Measurements from ENCODE around the gene MAST2.
"Not testable (repeated sequence)": the region's sequence is repeated elsewhere in the genome, so short reads cannot be mapped to it uniquely, and the experiment has no call there.

Gene MAST2

DNA sequence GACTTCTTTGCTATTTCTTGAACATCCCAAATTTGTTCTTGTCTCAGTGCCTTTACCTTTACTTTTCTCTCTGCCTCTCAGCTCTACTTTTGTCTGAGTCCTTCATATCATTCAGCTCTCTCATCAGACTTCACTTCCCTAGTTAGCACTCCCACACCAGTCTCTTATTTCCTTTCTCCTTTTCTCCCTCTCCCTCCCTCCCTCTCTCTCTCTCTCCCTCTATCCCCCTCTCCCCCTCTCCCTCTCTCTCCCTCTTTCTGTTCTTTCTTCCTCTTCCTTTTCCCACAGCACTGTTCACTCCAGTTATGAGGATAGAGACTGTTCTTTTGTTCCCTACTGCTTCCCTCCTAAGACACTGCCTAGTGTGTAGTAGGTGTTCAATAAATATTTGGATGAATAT lies 154.9 kb downstream of the MAST2 start:
- ATAC-seq = no peak
- no peak for DNase-seq
- no peak overlapping the region for H3K4me3 Mint-ChIP-seq
- H3K4me1 Mint-ChIP-seq = no peaks in the 10 kb centered on the region
- H3K9me3 Mint-ChIP-seq = no peaks in the 10 kb centered on the region
- no peak overlapping the region for H3K27ac Mint-ChIP-seq
- no peaks in the 10 kb centered on the region for H3K27me3 Mint-ChIP-seq

DNA sequence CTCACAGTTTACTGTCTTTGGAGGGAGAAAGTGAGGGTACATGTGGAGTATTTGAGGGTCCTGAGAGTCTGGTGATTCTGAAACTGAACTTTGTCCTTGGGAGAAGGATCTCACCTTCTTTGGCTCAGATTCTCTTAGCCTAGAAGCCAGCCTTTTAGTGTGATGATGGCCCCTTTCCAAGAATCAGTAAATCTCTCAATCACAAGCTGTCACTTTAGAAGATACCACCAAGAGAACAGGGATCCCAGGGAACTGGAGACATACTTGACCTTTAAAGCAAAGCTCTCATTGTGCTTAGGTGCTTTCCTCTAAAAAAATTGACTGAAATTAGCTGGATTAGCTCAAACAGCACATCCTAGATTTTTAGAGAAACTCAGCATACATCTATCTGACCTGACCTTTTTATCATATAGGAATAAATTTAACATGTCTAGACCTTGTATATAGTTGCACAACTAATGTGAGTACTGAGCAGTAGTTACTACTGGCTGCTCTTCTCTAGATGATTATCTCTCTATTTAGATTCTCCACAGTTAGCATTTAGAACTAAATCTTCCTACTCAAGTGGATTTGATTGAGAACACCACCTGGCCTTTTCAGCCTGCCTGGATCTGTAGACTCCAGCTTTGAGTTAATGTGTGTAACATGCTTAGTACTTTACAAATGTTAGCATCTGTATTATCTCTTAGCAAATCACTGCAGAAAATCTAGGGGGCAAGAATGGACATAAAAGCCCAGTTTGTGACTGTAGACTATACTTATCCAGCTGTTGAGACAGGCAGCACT lies 157.7 kb downstream of the MAST2 start:
- Mint-ChIP-seq H3K9me3 (no peaks in the 10 kb centered on the region), H3K27me3 (no peaks in the 10 kb centered on the region), H3K4me1 (no peaks in the 10 kb centered on the region), H3K4me3 (no peak overlapping the region), H3K27ac (no peak overlapping the region)
- no peak for ATAC-seq
- DNase-seq = no peak

DNA sequence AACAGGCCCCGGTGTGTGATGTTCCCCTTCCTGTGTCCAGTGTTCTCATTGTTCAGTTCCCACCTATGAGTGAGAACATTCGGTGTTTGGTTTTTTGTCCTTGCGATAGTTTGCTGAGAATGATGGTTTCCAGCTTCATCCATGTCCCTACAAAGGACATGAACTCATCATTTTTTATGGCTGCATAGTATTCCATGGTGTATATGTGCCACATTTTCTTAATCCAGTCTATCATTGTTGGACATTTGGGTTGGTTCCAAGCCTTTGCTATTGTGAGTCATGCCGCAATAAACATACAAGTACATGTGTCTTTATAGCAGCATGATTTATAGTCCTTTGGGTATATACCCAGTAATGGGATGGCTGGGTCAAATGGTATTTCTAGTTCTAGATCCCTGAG lies 158.5 kb downstream of the MAST2 start:
- H3K27ac Mint-ChIP-seq, H3K27me3 Mint-ChIP-seq, ATAC-seq, H3K4me3 Mint-ChIP-seq, DNase-seq, H3K9me3 Mint-ChIP-seq, H3K4me1 Mint-ChIP-seq: not testable (repeated sequence)

DNA sequence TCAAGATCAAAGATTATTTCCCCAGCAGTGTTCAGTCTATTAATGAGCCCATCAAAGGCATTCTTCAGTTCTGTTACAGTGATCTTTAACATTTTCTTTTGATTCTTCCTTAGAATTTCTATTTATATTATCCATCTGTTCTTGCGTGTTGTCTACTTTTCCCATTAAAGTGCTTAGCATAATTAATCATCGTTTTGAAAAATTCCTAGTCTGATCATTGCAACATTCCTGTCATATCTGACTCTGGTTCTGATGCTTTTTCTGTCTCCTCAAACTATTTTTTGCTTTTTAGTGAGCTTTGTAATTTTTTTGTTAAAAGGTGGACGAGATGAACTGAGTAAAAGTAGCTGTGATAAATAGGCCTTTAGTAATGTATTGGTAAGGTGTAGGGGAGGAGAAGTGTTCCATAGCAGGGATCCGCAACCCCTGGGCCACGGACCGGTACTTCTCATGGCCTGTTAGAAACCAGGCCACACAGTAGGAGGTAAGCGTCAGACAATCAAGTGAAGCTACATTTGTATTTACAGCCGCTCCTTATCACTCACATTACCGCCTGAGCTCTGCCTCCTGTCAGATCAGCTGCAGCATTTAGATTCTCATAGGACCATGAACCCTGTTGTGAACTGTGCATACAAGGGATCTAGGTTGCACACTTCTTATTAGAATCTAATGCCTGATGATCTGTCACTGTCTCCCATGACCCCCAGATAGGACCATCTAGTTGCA lies 165.7 kb downstream of the MAST2 start:
- H3K27ac Mint-ChIP-seq = no peak overlapping the region
- ATAC-seq = no peak
- no peaks in the 10 kb centered on the region for H3K27me3 Mint-ChIP-seq
- H3K4me1 Mint-ChIP-seq = no peaks in the 10 kb centered on the region
- no peak for DNase-seq
- no peak overlapping the region for H3K4me3 Mint-ChIP-seq
- H3K9me3 Mint-ChIP-seq = no peaks in the 10 kb centered on the region

DNA sequence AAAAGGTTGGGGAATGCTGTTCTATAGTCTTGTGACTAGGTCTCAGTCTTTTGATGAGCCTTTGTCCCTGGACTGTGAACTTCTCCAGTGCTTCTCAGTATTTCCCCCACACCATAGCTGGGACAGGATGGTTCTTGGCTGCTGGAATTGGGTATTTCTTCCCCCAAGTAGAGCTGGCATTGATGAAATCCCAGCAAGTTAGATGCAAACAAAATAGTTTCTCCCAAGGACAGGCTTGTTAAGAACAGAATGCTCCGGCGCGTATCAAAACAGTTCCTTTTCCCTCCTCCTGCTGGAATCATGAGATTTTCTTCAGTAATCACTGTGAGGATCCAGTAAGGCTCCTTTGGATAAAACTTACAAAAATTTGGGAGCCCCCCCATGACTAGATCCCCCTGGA lies 166.5 kb downstream of the MAST2 start:
- peak overlapping the region in 1 of 2 donors; percentile 8 for H3K27ac Mint-ChIP-seq
- ATAC-seq (no peak), DNase-seq (no peak)
- no peak overlapping the region for H3K4me3 Mint-ChIP-seq
- no peaks in the 10 kb centered on the region for H3K9me3 Mint-ChIP-seq
- no peaks in the 10 kb centered on the region for H3K27me3 Mint-ChIP-seq
- no peaks in the 10 kb centered on the region for H3K4me1 Mint-ChIP-seq

DNA sequence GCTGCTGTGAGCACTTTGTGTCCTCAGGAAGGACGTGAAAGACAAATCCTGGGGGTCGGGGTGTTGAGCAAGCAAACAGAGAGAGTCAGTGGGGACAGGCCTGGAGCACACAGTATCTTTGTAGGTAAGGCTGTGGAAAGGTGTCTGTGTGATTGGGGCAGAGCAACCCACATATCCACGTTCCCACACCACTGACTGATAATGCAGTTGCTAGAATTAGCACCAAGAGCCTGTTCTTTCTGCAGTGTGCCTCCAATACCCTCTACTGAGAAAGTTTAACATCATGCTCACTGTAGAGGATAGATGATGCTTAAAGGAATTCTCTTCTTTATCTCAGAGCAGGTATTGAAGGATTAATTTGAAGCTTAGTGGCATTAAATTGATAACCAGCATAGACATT lies 167.9 kb downstream of the MAST2 start:
- Mint-ChIP-seq H3K4me1 (no peaks in the 10 kb centered on the region), H3K4me3 (no peak overlapping the region), H3K27ac (no peak overlapping the region), H3K27me3 (no peaks in the 10 kb centered on the region), H3K9me3 (no peaks in the 10 kb centered on the region)
- DNase-seq (no peak), ATAC-seq (no peak)

DNA sequence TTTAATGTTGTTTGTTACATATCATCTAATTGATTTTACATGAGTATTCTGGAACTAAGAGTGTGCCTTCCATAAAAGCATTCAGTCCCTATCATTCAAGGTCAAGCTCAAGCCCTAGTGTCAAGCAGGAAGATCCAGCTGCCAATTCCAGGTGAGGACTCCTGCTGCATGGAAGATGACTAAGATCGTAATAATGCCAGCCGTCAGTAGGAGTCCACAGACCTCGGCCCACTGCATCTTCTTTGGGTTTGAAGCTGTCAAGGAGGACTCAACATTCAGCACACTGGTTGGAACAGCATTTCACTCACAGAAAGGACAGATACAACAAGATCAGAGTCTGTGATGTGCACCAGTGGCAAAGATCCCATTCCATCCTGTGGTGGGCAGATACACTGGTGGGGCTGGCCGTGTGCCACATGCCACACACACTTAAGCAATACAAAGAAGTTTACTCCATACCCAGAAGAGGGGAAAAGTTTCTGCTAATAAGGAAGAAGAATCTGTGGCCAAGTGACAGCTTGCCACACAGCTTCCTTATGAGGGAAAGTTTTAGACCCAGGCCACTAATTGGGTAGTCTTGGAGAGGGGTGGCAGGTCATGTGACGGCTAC lies 168.6 kb downstream of the MAST2 start:
- ATAC-seq (no peak), DNase-seq (no peak)
- Mint-ChIP-seq H3K27ac (no peak overlapping the region), H3K4me1 (no peaks in the 10 kb centered on the region), H3K9me3 (no peaks in the 10 kb centered on the region), H3K27me3 (no peaks in the 10 kb centered on the region), H3K4me3 (no peak overlapping the region)

DNA sequence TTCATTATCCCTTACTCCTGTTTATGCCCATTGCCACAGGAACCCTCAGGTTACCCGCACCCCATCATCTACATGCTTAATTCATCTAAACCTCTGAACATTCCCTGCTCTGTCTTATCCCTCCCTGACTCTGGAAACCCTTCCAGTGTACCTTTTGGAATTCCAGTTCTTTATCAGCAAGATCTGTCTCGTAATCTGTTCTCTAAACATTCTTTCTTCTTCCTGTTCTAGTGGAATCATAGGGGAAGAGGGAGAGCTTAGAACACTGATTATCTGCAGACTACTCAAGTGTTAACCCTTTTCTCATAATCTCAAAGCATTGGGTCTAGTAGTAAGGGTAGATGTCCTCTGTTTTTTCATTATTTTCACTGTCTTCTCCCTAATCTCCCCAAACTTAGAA lies 169.2 kb downstream of the MAST2 start:
- no peaks in the 10 kb centered on the region for H3K27me3 Mint-ChIP-seq
- H3K4me3 Mint-ChIP-seq = no peak overlapping the region
- no peaks in the 10 kb centered on the region for H3K4me1 Mint-ChIP-seq
- H3K27ac Mint-ChIP-seq = no peak overlapping the region
- DNase-seq (no peak), ATAC-seq (no peak)
- no peaks in the 10 kb centered on the region for H3K9me3 Mint-ChIP-seq

DNA sequence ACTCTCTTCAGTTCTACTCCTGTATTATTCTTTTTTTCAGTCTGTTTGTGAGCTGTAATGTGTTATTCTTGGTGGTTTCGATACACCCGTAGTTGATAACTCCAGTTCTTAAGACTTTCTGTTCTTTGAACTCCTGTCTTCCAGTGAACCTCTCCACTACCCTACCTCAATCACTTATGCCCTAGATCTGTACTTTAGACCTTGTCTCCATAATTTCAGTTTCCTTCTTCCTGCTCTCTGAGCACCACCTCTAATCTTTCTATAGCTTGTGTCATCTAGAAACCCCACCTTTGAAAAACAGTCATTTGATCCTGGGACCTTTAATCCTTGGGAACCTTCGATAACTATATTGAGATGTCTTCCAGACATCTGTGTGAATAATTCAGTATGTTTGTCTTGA lies 169.7 kb downstream of the MAST2 start:
- H3K4me3 Mint-ChIP-seq = no peak overlapping the region
- ATAC-seq (no peak), DNase-seq (no peak)
- no peaks in the 10 kb centered on the region for H3K27me3 Mint-ChIP-seq
- H3K9me3 Mint-ChIP-seq = no peaks in the 10 kb centered on the region
- H3K4me1 Mint-ChIP-seq = no peaks in the 10 kb centered on the region
- no peak overlapping the region for H3K27ac Mint-ChIP-seq

DNA sequence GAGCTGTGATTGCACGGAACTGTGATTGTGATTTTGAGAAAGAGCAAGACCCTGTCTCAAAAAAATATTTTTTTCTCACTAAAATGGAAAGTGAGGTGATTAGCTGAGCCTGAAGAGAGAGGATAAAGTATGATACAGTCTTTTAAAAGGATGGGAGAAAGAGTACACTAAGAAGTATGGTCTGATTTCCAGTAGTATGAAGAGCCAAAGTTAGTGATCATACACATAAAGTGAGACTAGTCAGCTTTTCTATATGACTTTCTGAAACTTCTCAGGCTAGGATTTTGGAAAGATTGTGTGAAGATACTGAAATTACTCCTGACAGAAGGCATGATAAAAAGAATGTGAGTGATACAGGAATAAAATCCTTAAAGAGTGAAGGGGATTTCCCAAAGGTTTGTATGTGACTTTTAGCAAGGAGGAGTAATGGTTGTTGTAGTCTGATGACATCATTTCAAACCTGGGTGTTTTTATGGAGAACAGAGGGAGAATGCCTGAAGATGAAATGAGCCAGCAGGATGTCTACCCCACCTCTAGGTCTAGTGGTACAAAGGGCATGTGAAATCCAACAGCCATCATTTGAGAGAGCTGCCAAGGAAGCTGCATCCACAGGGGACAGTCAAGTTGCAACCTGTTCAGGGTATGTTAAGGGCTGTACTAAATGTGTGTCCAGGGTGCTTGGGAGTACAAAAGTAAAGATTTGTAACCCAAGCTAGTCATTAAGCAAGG lies 171.3 kb downstream of the MAST2 start:
- Mint-ChIP-seq H3K9me3 (no peaks in the 10 kb centered on the region), H3K4me1 (no peaks in the 10 kb centered on the region), H3K27ac (no peak overlapping the region), H3K27me3 (no peaks in the 10 kb centered on the region), H3K4me3 (no peak overlapping the region)
- DNase-seq (no peak), ATAC-seq (peak; percentile 64)

DNA sequence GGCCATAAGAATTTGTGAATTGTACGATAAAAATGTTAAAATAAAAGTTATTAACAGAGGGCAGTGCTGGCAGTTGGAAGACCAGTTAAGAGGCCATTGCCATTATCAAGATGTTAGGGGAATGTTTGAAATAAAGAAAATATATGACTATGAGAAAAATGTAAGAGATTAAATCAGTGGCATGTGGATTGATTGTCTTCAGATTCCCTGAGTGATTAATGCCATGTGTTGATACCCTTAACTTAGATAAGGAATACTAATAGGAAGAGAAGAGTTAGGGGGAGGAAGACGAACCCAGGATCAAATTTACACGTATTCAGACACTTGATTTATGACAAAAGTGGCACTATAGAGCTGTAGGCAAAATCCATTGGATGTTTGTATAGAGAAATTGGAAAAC lies 173.2 kb downstream of the MAST2 start:
- H3K9me3 Mint-ChIP-seq = no peaks in the 10 kb centered on the region
- no peak for ATAC-seq
- H3K4me3 Mint-ChIP-seq = no peak overlapping the region
- no peaks in the 10 kb centered on the region for H3K4me1 Mint-ChIP-seq
- DNase-seq = no peak
- no peaks in the 10 kb centered on the region for H3K27me3 Mint-ChIP-seq
- H3K27ac Mint-ChIP-seq = no peak overlapping the region

DNA sequence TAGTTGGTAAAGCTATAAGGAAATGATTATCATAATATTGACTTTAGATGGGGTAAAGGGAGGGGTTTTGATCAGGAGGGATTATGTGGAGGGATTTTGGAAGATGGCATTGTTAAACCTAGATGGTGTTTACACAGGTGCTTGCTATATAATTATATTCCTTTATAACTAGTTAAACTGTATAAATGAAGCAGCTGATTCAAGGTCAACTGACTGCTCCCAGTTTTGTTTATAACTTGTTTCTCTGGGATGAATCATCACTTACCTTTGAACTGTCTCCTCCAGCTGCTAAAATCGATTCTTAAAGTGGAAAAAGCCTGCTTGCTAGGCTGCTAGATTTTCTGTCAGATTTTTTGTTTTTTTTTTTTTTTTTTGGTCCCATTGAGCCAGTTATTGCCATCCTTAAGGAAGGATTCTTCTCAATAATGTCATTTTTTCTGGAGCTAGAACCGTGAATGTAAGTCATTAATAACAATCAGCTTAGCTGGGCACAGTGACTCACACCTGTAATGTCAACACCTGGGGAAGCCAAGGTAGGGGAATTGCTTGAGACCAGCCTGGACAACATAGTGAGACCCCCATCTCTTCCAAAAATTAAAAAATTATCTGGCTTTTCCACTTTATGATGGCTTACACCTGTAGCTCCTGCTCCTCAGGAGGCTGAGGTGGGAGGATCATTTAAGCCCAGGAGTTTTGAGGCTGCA lies 175.8 kb downstream of the MAST2 start:
- Mint-ChIP-seq H3K27ac (peak overlapping the region in 1 of 2 donors; percentile 34), H3K27me3 (no peaks in the 10 kb centered on the region)

DNA sequence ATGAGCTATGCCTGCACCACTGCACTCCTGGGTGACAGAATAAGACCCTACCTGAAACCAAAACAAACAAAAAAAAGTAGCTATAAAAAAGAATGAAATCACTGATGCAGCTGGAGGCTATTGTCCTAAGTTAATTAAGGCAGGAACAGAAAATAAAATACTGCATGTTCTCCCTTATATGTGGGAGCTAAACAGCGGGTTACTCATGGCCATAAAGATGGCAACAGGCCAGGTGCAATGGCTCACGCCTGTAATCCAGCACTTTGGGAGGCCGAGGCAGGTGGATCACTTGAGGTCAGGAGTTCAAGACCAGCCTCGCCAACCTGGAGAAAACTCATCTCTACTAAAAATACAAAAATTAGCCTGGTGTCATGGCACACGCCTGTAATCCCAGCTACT lies 176.4 kb downstream of the MAST2 start:
- ATAC-seq (no peak), DNase-seq (no peak)
- Mint-ChIP-seq H3K27ac (peak overlapping the region in 1 of 2 donors; percentile 34), H3K27me3 (no peaks in the 10 kb centered on the region), H3K4me3 (no peak overlapping the region), H3K9me3 (no peaks in the 10 kb centered on the region), H3K4me1 (no peaks in the 10 kb centered on the region)

More for the DNA sequence above, 175.8 kb downstream of the MAST2 start:
- H3K9me3 Mint-ChIP-seq = no peaks in the 10 kb centered on the region
- H3K4me3 Mint-ChIP-seq = no peak overlapping the region
- no peak for DNase-seq
- H3K4me1 Mint-ChIP-seq = no peaks in the 10 kb centered on the region
- ATAC-seq = no peak

DNA sequence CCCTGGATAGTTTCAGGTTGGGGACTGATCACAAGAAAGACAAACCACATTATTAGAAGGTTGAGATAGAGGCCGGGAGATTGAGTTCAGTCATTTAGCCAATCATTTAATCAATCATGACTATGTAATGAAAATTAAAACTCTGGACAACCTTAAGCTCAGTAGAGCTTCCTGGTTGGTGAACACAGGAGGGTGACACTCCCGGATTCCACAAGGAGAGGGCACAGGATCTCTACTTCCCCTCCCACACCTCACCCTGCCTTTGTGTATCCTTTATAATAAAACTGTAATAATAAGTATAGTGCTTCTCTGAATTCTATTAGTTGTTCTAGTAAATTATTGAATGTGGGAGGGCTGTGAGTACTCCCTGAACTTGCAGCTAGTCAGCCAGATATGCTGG lies 178.9 kb downstream of the MAST2 start:
- H3K9me3 Mint-ChIP-seq = no peaks in the 10 kb centered on the region
- H3K27ac Mint-ChIP-seq = no peak overlapping the region
- no peaks in the 10 kb centered on the region for H3K27me3 Mint-ChIP-seq
- H3K4me3 Mint-ChIP-seq = no peak overlapping the region
- ATAC-seq = no peak
- no peaks in the 10 kb centered on the region for H3K4me1 Mint-ChIP-seq
- no peak for DNase-seq

DNA sequence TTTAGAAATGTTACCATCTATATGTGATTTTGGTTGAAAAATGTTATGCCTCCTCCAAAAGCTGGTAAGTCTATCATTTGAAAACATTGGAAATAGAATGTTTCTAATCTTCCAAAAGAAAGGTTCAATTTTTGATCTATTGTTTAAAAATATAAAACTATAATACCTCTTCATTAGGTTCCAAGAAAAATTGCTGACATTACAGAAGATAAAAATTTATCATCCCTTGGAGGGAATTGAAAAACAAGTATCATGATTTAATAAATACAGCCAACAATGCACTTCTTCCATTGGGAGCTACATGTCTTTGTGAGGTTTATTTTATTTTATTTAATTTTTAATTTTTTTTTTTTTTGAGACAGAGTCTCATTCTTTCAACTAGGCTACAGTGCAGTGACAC lies 180.6 kb downstream of the MAST2 start:
- Mint-ChIP-seq H3K9me3 (no peaks in the 10 kb centered on the region), H3K27me3 (no peaks in the 10 kb centered on the region), H3K4me1 (no peaks in the 10 kb centered on the region), H3K4me3 (no peak overlapping the region), H3K27ac (no peak overlapping the region)
- ATAC-seq = no peak
- no peak for DNase-seq

All from stimulated activated naive CD8-positive, alpha-beta T cell treated with anti-CD3 and anti-CD28 coated beads, Interleukin-15, amount 100 ng/mL, for 72 hours (primary cell).